ENCODE data around the gene SOBP. TPM values are rescaled to one million over a fixed set of nuclear protein-coding genes. Genes with fewer than 3 reads are reported as not detected.

SOBP gene
- total RNA-seq, 2 experiments from 2014 or later = 0.05 to 0.17 TPM

DNA sequence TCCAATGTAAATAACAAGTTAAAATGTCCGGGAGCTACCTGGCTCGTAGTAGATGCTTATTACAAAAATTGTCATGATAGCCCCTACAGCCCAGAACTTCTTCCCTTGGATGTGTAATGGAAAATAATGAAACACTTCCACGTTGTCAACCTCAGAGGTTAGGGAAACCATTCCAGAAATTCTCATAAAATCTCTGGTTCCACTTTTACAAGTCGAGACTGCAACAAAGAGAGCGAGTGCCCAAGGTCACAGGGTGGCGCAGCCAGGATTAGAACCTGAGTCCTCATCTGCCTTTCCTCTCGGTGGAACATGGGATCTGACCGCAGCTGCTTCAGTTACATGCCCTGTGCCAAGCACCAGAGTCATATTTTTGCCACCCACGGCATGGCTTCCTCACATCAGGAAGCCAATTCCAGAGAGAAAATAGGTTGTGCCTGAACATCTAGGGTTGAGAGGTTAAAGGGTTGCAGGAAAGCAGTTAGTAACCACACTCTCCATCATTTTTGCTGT, 157.6 kb downstream of the SOBP start:
- Mint-ChIP-seq H3K4me3 (no peak overlapping the region), H3K4me1 (ENCODE audit: low read depth) (no peaks in the 10 kb centered on the region), H3K9me3 (no peaks in the 10 kb centered on the region), H3K36me3 (ENCODE audit: low read depth) (no peaks in the 10 kb centered on the region), H3K27me3 (peaks cover 5% of the 10 kb centered on the region), H3K27ac (no peak overlapping the region)
- DNase-seq (no peak), ATAC-seq (ENCODE audit: poor library complexity) (no peak)
- ChIA-PET POLR2A (no interaction called here), CTCF (no interaction called here)
- TF ChIP-seq, protein P1, sequence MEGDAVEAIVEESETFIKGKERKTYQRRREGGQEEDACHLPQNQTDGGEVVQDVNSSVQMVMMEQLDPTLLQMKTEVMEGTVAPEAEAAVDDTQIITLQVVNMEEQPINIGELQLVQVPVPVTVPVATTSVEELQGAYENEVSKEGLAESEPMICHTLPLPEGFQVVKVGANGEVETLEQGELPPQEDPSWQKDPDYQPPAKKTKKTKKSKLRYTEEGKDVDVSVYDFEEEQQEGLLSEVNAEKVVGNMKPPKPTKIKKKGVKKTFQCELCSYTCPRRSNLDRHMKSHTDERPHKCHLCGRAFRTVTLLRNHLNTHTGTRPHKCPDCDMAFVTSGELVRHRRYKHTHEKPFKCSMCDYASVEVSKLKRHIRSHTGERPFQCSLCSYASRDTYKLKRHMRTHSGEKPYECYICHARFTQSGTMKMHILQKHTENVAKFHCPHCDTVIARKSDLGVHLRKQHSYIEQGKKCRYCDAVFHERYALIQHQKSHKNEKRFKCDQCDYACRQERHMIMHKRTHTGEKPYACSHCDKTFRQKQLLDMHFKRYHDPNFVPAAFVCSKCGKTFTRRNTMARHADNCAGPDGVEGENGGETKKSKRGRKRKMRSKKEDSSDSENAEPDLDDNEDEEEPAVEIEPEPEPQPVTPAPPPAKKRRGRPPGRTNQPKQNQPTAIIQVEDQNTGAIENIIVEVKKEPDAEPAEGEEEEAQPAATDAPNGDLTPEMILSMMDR (IDR thresholded peaks at IDR 0.05) = no peak
- H3K36me3 ChIP-seq (ENCODE audit: insufficient read depth, low read length) = no peaks in the 10 kb centered on the region
- no peaks in the 10 kb centered on the region for H3K9me3 ChIP-seq (ENCODE audit: control insufficient read depth in 1 of 2, insufficient read depth in 1 of 2, low read length in 2 of 2)
- H3K27ac ChIP-seq (ENCODE audit: low read depth in 1 of 2, low read length in 2 of 2) = no peak overlapping the region
- H3K4me3 ChIP-seq (ENCODE audit: low read length) = no peak overlapping the region
- intact Hi-C loops (cut with DNase I, micrococcal nuclease) = no loop called here
- H3K4me1 ChIP-seq (ENCODE audit: insufficient read depth, low read length) = no peaks in the 10 kb centered on the region
- no peaks in the 10 kb centered on the region for H3K27me3 ChIP-seq (ENCODE audit: control insufficient read depth in 1 of 2, insufficient read depth in 2 of 2, low read length in 2 of 2)

DNA sequence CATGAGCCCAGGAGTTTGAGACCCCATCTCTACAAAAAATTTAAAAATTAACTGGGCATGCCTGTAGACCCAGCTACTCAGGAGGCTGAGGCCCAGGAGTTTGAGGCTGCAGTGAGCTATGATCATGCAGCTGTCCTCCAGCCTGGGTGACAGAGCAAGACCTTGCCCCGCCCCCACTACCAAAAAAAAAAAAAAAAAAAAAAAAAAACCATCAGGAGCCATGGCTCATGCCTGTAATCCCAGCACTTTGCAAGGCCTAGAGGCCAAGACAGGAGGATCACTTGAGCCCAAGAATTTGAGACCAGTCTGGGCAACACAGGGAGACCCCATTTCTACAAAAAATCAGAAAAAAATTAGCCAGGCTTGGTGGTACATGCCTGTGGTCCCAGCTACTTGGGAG, 159.1 kb downstream of the SOBP start:
- no peaks in the 10 kb centered on the region for H3K36me3 ChIP-seq (ENCODE audit: insufficient read depth, low read length)
- no peak overlapping the region for H3K27ac Mint-ChIP-seq
- no peaks in the 10 kb centered on the region for H3K9me3 ChIP-seq (ENCODE audit: control insufficient read depth in 1 of 2, insufficient read depth in 1 of 2, low read length in 2 of 2)
- H3K9me3 Mint-ChIP-seq = no peaks in the 10 kb centered on the region
- POLR2A ChIA-PET = no interaction called here
- no peaks in the 10 kb centered on the region for H3K4me1 ChIP-seq (ENCODE audit: insufficient read depth, low read length)
- no peaks in the 10 kb centered on the region for H3K27me3 Mint-ChIP-seq
- CTCF ChIA-PET = no interaction called here
- TF ChIP-seq, protein P1 (IDR thresholded peaks at IDR 0.05) = no peak
- no peaks in the 10 kb centered on the region for H3K27me3 ChIP-seq (ENCODE audit: control insufficient read depth in 1 of 2, insufficient read depth in 2 of 2, low read length in 2 of 2)
- no peaks in the 10 kb centered on the region for H3K4me1 Mint-ChIP-seq (ENCODE audit: low read depth)
- H3K36me3 Mint-ChIP-seq (ENCODE audit: low read depth) = no peaks in the 10 kb centered on the region
- no peak overlapping the region for H3K4me3 ChIP-seq (ENCODE audit: low read length)
- DNase-seq (no peak), ATAC-seq (ENCODE audit: poor library complexity) (no peak)
- H3K27ac ChIP-seq (ENCODE audit: low read depth in 1 of 2, low read length in 2 of 2) = no peak overlapping the region
- no peak overlapping the region for H3K4me3 Mint-ChIP-seq
- intact Hi-C loops (cut with DNase I, micrococcal nuclease) = no loop called here

DNA sequence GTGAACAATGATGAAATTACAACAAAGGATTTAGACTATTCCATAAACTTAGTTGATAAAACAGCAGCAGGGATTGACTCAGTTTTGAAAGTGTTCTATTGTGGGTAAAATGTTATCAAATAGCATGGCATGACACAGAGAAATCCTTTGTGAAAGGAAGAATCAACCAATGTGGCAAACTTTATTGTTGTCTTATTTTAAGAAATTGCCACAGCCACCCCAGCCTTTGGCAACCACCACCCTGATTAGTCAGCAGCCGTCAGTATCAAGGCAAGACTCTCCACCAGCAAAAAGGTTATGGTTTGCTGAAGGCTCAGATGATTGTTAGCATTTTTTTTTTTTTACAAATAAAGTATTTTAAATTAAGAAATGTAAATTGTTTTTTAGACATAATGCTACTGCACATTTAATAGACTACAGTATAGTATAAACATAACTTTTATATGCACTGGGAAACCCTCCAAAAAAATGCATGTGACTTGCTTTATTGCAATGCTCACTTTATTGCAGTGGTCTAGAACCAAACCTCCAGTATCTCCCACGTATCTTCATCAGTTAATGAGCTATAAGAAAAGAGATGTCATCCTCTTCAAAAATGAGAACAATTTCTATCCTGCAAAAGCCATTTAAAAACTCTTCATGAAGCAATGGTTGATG, 162.7 kb downstream of the SOBP start:
- ATAC-seq (ENCODE audit: poor library complexity) = no peak
- H3K4me1 ChIP-seq (ENCODE audit: insufficient read depth, low read length) = peaks cover 8% of the 10 kb centered on the region
- H3K27me3 ChIP-seq (ENCODE audit: control insufficient read depth in 1 of 2, insufficient read depth in 2 of 2, low read length in 2 of 2) = no peaks in the 10 kb centered on the region
- Mint-ChIP-seq H3K27ac (no peak overlapping the region), H3K36me3 (ENCODE audit: low read depth) (no peaks in the 10 kb centered on the region), H3K9me3 (no peaks in the 10 kb centered on the region), H3K27me3 (peaks cover 6% of the 10 kb centered on the region), H3K4me1 (ENCODE audit: low read depth) (peaks cover 22% of the 10 kb centered on the region), H3K4me3 (no peak overlapping the region)
- intact Hi-C loops (cut with DNase I, micrococcal nuclease) = no loop called here
- no peak overlapping the region for H3K27ac ChIP-seq (ENCODE audit: low read depth in 1 of 2, low read length in 2 of 2)
- TF ChIP-seq, protein P1 (IDR thresholded peaks at IDR 0.05) = no peak
- ChIA-PET CTCF (no interaction called here), POLR2A (no interaction called here)
- DNase-seq = no peak
- H3K36me3 ChIP-seq (ENCODE audit: insufficient read depth, low read length) = no peaks in the 10 kb centered on the region
- no peak overlapping the region for H3K4me3 ChIP-seq (ENCODE audit: low read length)
- H3K9me3 ChIP-seq (ENCODE audit: control insufficient read depth in 1 of 2, insufficient read depth in 1 of 2, low read length in 2 of 2) = no peaks in the 10 kb centered on the region
